Activated CD8-positive, alpha-beta T cell treated with anti-CD3 and anti-CD28 coated beads for 36 hours (primary cell): ENCODE measurements around the gene CEND1. TPM values are rescaled to one million over a fixed set of nuclear protein-coding genes. Genes with fewer than 3 reads are reported as not detected.
A peak's percentile ranks its signal among the peaks of the same experiment; 100 is the strongest.

ENCODE experiments used
- ATAC-seq: fragments of 200-7000 bp; cut with Tn5 transposase; one replicate; pipeline ENCODE4 v1.10.0; 2021; ENCODE audit warnings: mild to moderate bottlenecking, moderate library complexity
- CTCF ChIA-PET: fragments of 350-600 bp; sonication (Branson Sonifier 250); formaldehyde crosslinking; loops from one replicate; lab custom pipeline; 2021; ENCODE audit warnings: antibody characterized with exemption; lab: Charles Lee
- POLR2A ChIA-PET: fragments of 350-600 bp; sonication (Branson Sonifier 250); formaldehyde crosslinking; loops from one replicate; lab custom pipeline; 2021; ENCODE audit warnings: antibody characterized with exemption; lab: Charles Lee
- DNase-seq: peaks from one replicate; pipeline ENCODE4 v3.0.0-alpha.2; 2020
- H3K27ac Mint-ChIP-seq: one replicate; pipeline ENCODE4 v1.8.0; 2021; ENCODE audit warnings: mild to moderate bottlenecking, mixed read lengths
- H3K27me3 Mint-ChIP-seq: one replicate; pipeline ENCODE4 v1.8.0; 2021; ENCODE audit warnings: mixed read lengths
- H3K36me3 Mint-ChIP-seq: one replicate; pipeline ENCODE4 v1.8.0; 2021; ENCODE audit warnings: low read depth, mixed read lengths
- H3K4me1 Mint-ChIP-seq: one replicate; pipeline ENCODE4 v1.8.0; 2021; ENCODE audit warnings: low read depth, mixed read lengths
- H3K4me3 Mint-ChIP-seq: one replicate; pipeline ENCODE4 v1.8.0; 2021; ENCODE audit warnings: mild to moderate bottlenecking, moderate library complexity, mixed read lengths
- H3K9me3 Mint-ChIP-seq: one replicate; pipeline ENCODE4 v1.8.0; 2021; ENCODE audit warnings: mixed read lengths
- CTCF ChIP-seq: fragments of 200-600 bp; IDR thresholded peaks from one replicate; pipeline ENCODE4 v1.8.0; 2022; ENCODE audit warnings: antibody characterized with exemption, mild to moderate bottlenecking
- intact Hi-C: fragments of 100-400 bp; cut with micrococcal nuclease; formaldehyde crosslinking; loops from one replicate; pipeline ENCODE4 v1.10.0; 2022
- total RNA-seq, 2 experiments: library from RNA; stranded (reverse); gene quantifications; one replicate each; pipeline ENCODE4 v1.2.3, GENCODE V29; 2021

CEND1 gene
- total RNA-seq, 2 experiments from 2014 or later: 0.20 to 0.25 TPM

DNA sequence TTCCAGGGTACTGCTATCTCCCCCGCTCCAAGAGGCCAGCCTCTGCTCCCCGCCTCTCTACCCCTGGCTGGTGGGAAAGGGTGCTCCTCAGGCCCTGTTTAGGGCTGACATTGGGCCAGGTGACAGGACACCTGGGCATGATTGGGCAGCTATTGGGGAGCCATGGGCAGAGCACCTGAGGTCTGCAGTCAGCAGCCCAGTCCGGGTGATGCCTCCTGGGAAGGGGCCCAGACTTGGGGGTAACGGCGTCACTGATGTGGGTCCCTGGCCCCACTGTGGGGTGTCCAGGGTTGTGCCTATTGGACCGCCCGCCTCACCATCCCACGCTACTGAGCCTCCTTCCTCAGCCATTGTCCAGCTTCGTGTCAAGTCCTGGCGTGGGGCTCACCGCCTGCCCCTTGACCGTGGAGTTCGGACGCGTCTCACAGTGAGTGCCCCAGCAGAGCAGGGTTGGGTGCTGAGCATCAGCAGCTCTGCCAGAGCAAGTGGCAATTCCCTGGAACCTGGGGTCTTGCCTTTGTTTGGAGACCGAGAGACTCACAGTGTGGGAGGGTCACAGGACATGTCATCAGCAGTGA, 9.8 kb downstream of the CEND1 start:
- CTCF ChIA-PET: no interaction called here
- DNase-seq (no peak), ATAC-seq (no peak)
- no peak for TF ChIP-seq CTCF
- POLR2A ChIA-PET: interaction anchor here (1.2 to 2.0 kb wide), 2 partner anchors 10 to 16 kb away, joined by 3 to 10 read pairs; partner anchors contain the start of gene CEND1
- Mint-ChIP-seq H3K4me1 (peaks cover 26% of the 10 kb centered on the region), H3K36me3 (peaks cover 12% of the 10 kb centered on the region), H3K27me3 (no peaks in the 10 kb centered on the region), H3K27ac (no peak overlapping the region), H3K9me3 (no peaks in the 10 kb centered on the region), H3K4me3 (no peak overlapping the region)
- intact Hi-C loops: no loop called here

DNA sequence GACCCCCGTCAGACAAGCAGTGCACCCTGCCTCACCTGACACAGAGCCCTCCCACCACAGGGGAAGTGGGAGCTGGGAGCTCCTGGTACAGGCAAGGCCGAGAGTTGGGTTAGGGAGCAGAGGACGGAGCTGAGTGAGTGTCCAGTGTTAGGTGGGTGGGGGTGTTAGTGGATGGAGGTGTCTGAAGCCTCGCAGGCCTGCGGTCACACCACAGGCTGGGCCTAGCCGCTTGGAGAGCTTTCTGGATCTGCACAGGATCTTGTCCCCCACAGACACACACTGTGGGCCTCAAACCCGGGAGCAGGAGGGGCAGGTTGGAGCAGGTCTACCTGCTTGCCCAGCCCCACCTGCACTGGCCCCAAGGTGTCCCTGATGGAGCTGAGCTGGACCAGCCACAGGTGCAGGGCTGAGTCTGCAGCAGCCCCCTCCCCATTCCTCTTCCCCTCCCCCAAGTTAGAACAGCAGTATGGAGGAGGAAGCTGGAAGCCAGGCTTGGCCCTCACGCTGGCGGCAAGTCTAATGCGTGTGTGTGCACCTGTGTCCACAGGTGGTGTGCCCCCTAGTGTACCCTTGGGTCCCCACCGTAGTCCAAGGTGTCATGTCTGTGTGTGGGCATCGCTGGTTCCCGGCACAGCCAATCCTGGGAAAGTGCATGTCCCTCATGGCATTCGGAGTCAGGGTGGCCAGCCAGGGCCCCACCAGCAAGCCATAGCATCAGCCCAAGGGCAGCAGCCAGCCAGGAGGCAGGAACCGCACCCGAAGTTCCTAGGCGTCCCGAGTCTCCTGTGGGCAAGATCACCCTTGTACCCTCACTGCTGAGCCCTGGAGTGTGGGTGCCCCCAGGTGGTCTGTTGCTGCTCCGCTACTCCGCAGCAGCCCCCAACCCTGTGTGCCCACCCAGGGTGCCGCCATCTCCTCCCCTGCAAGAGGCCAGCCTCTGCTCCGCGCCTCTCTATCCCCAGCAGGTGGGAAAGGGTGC, 10.6 kb downstream of the CEND1 start:
- ATAC-seq (no peak), DNase-seq (no peak)
- Mint-ChIP-seq H3K4me1 (peaks cover 30% of the 10 kb centered on the region), H3K27me3 (no peaks in the 10 kb centered on the region), H3K9me3 (no peaks in the 10 kb centered on the region), H3K36me3 (peaks cover 14% of the 10 kb centered on the region), H3K27ac (no peak overlapping the region), H3K4me3 (peak overlapping the region; percentile 40)
- no peak for TF ChIP-seq CTCF
- intact Hi-C loops: no loop called here
- ChIA-PET CTCF (no interaction called here), POLR2A (interaction anchor here (1.2 to 3.8 kb wide), 3 partner anchors 8 to 17 kb away, joined by 3 to 21 read pairs (median 10); partner anchors contain the start of gene CEND1)

GRCh38 chr11:777288-778255, 12.3 kb downstream of the CEND1 start, which contains the start of gene GATD1:
Gene GATD1 (minus strand): TSS chr11:777487. CDS start chr11:777462, 25 bp downstream.
- Mint-ChIP-seq H3K27me3 (no peaks in the 10 kb centered on the region), H3K9me3 (no peaks in the 10 kb centered on the region), H3K36me3 (peaks cover 19% of the 10 kb centered on the region), H3K4me1 (peaks cover 25% of the 10 kb centered on the region), H3K27ac (peak within 1 kb of the TSS; percentile 75), H3K4me3 (peak within 1 kb of the TSS; percentile 89)
- peak; percentile 94 for DNase-seq
- ChIA-PET POLR2A (interaction anchor here (0.6 to 3.8 kb wide), 13 partner anchors 10 to 51 kb away, joined by 3 to 21 read pairs (median 4); partner anchors contain the start of genes PIDD1, RPLP2 and TALDO1), CTCF (interaction anchor here (1.0 to 2.0 kb wide), 2 partner anchors 51 to 274 kb away, joined by 3 to 5 read pairs; no protein-coding TSS in a partner anchor)
- intact Hi-C loops: no loop called here
- peak; percentile 90 for ATAC-seq
- no peak for TF ChIP-seq CTCF

- Mint-ChIP-seq H3K36me3 (peaks cover 19% of the 10 kb centered on the region), H3K4me3 (peak overlapping the region; percentile 89), H3K9me3 (no peaks in the 10 kb centered on the region), H3K27me3 (no peaks in the 10 kb centered on the region), H3K27ac (peak overlapping the region; percentile 73), H3K4me1 (peaks cover 25% of the 10 kb centered on the region)
- ChIA-PET CTCF (interaction anchor here (2.0 kb wide), 1 partner anchor 51 kb away, joined by 5 read pairs; no protein-coding TSS in a partner anchor), POLR2A (interaction anchor here (0.6 to 3.8 kb wide), 11 partner anchors 10 to 50 kb away, joined by 3 to 21 read pairs (median 5); partner anchors contain the start of genes PIDD1, RPLP2 and TALDO1)
- DNase-seq (peak; percentile 37), ATAC-seq (peak; percentile 32)
- intact Hi-C loops: no loop called here
- no peak for TF ChIP-seq CTCF
Measured at GRCh38 chr11:776561-777287, 13.2 kb downstream of the CEND1 start.
